22Rv1 (cell line): ENCODE measurements around the gene CDH18.

Experiments
- CTCF ChIP-seq: fragments of 450-650 bp; IDR thresholded peaks from 2 replicates; pipeline ENCODE4 v1.5.1; 2017; ENCODE audit warnings: mild to moderate bottlenecking
- ZFX ChIP-seq: fragments of 450-650 bp; IDR thresholded peaks from 2 replicates; pipeline ENCODE4 v1.6.1; 2017; ENCODE audit warnings: antibody characterized with exemption, borderline replicate concordance

GRCh38 chr5:19630876-19631275, 357.1 kb downstream of the CDH18 start:
- TF ChIP-seq CTCF (no peak), ZFX (no peak)
